ENCODE data around the gene ITPRIP. TPM values are rescaled to one million over a fixed set of nuclear protein-coding genes. Genes with fewer than 3 reads are reported as not detected.

The ITPRIP gene
- total RNA-seq, 1 donor from 2014 or later: 1.6 TPM

DNA sequence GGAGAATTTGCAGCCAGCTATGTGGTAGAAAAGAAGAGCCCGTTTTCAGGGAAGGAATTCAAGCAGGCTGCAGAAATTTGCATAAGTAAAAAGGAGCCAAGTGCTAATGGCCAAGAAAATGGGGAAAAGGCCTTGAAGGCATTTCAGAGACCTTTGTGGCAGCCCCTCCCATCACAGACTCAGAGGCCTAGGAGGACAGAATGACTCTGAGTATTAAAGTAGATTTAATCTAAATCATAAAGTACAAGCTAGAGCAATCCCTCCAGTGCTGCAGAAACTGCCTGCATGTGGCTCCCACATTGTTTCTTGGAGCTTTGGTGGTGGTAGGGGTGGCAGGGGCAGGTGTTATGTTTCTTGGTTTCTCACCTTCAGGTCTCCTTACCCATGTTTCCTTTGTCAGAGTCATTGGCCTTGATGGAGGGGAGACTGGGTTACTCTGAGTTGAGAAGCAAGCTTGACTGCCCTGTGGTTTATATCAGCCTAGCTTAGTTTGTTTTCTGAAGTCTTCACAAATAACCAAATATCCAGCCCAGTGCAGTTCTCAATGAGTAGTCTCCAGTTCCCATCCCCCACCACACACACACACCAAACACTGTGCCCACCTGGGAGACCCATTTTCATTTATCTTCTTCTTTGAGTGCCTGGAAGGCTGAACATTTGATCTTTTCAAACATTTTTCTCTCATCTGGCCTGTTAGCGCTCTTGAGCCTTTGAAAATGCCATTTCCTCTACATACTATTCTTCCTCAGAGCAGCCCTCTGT is 34.5 kb downstream of the ITPRIP start:
- TF ChIP-seq, protein P1, sequence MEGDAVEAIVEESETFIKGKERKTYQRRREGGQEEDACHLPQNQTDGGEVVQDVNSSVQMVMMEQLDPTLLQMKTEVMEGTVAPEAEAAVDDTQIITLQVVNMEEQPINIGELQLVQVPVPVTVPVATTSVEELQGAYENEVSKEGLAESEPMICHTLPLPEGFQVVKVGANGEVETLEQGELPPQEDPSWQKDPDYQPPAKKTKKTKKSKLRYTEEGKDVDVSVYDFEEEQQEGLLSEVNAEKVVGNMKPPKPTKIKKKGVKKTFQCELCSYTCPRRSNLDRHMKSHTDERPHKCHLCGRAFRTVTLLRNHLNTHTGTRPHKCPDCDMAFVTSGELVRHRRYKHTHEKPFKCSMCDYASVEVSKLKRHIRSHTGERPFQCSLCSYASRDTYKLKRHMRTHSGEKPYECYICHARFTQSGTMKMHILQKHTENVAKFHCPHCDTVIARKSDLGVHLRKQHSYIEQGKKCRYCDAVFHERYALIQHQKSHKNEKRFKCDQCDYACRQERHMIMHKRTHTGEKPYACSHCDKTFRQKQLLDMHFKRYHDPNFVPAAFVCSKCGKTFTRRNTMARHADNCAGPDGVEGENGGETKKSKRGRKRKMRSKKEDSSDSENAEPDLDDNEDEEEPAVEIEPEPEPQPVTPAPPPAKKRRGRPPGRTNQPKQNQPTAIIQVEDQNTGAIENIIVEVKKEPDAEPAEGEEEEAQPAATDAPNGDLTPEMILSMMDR (IDR thresholded peaks at IDR 0.05): no peak
- no peak for TF ChIP-seq EZH2phosphoT487 (IDR thresholded peaks at IDR 0.05)
- TF ChIP-seq EZH2 (IDR thresholded peaks at IDR 0.05): no peak
- no peaks in the 10 kb centered on the region for H3K79me2 ChIP-seq (ENCODE audit: low read depth)

DNA sequence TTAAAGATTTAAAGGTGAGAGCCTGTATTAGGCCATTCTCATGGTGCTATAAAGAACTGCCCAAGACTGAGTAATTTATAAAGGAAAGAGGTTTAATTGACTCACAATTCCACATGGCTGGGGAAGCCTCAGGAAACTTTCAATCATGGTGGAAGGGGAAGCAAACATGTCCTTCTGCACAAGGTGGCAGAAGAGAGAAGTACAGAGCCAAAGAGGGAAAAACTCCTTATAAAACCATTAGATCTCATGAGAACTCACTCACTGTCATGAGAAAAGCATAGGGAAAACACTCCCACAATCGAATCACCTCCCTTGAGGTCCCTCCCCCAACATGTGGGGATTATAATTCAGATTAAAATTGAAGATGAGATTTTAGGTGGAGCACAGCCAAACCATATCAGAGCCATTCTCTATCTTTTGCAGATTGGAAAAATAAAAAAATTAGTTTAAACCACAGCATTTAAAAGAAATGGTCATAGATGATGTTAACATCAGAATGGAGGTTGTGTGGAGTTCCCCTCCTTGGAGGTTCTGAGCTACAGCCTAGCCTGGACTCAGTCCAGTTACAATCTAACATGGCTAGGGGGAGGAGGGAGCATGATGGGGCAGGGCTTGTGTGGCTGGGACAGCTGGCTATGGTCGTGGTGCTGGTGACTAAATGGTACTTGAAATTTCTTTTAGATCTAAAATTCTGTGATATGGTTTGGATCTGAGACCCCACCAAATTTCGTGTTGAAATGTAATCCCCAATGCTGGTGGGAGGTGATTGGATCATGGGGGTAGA is 36.2 kb downstream of the ITPRIP start:
- Histone ChIP-seq H3K27ac (no peak overlapping the region), H3K9me3 (ENCODE audit: low read depth) (no peaks in the 10 kb centered on the region), H3K79me2 (ENCODE audit: low read depth) (no peaks in the 10 kb centered on the region), H3F3A (ENCODE audit: low read depth) (no peaks in the 10 kb centered on the region), H2AFZ (replicated peaks) (no peak overlapping the region), H3K9ac (no peak overlapping the region), H3K4me3 (no peak overlapping the region), H4K20me1 (ENCODE audit: low read depth) (no peaks in the 10 kb centered on the region), H3K36me3 (no peaks in the 10 kb centered on the region), H3K4me1 (peaks cover 8% of the 10 kb centered on the region), H3K27me3 (no peaks in the 10 kb centered on the region), H3K4me2 (no peak overlapping the region)
- DNase-seq (ENCODE audit: low spot score): no peak
- Mint-ChIP-seq H3K4me3 (no peak overlapping the region), H3K9me3 (peaks cover 16% of the 10 kb centered on the region), H3K36me3 (no peaks in the 10 kb centered on the region), H3K27ac (no peak overlapping the region), H3K4me1 (peaks cover 44% of the 10 kb centered on the region), H3K27me3 (ENCODE audit: insufficient read depth, low read depth) (peaks cover 2% of the 10 kb centered on the region)
- TF ChIP-seq, protein P1 (IDR thresholded peaks at IDR 0.05): no peak
- TF ChIP-seq EZH2phosphoT487 (IDR thresholded peaks at IDR 0.05) (no peak), EZH2 (IDR thresholded peaks at IDR 0.05) (no peak)

More for the DNA sequence above, 34.5 kb downstream of the ITPRIP start:
- no peak overlapping the region for H3K27ac Mint-ChIP-seq
- H4K20me1 ChIP-seq (ENCODE audit: low read depth): no peaks in the 10 kb centered on the region
- peaks cover 53% of the 10 kb centered on the region for H3K4me1 Mint-ChIP-seq
- H3K9me3 ChIP-seq (ENCODE audit: low read depth): no peaks in the 10 kb centered on the region
- DNase-seq (ENCODE audit: low spot score): no peak
- H3K27me3 Mint-ChIP-seq (ENCODE audit: insufficient read depth, low read depth): peaks cover 2% of the 10 kb centered on the region
- H3K27me3 ChIP-seq: no peaks in the 10 kb centered on the region
- no peak overlapping the region for H3K9ac ChIP-seq
- H3F3A ChIP-seq (ENCODE audit: low read depth): no peaks in the 10 kb centered on the region
- no peak overlapping the region for H3K4me2 ChIP-seq
- H2AFZ ChIP-seq (replicated peaks): no peak overlapping the region
- no peak overlapping the region for H3K27ac ChIP-seq
- H3K36me3 Mint-ChIP-seq: peaks cover 5% of the 10 kb centered on the region
- peaks cover 16% of the 10 kb centered on the region for H3K9me3 Mint-ChIP-seq
- H3K4me3 Mint-ChIP-seq: no peak overlapping the region
- H3K36me3 ChIP-seq: no peaks in the 10 kb centered on the region
- peaks cover 10% of the 10 kb centered on the region for H3K4me1 ChIP-seq
- H3K4me3 ChIP-seq: no peak overlapping the region

DNA sequence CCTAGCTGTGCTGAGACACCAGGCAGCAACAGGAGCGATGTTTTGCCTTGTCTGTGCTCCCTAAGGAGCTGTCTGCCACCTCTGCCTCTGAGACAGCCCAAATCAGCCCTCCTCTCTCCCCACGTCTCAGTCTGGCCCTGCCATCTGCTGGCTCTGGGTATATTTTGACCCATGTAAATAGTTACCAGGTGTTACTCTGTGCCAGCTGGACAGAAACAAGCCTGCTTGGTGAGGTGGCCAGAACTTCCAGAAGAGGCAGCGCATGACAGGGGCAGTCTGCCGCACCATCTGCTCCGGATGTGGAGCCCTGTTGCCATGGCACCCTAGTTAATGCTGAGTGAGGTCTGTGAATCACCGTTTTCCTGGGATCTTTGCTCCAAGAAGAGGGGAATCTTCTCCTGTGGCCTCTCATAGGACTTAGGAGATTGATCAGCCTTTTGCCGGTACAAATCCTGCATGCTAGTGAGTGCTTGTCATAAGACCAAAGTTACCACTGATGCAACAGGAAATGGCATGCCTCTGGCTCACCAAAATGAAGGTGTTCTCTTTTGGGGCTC is 37.5 kb downstream of the ITPRIP start:
- no peak overlapping the region for H3K4me2 ChIP-seq
- peaks cover 33% of the 10 kb centered on the region for H3K4me1 Mint-ChIP-seq
- H3K36me3 Mint-ChIP-seq: no peaks in the 10 kb centered on the region
- H3K27me3 ChIP-seq: no peaks in the 10 kb centered on the region
- H3K9me3 ChIP-seq (ENCODE audit: low read depth): no peaks in the 10 kb centered on the region
- no peaks in the 10 kb centered on the region for H3K79me2 ChIP-seq (ENCODE audit: low read depth)
- no peak overlapping the region for H3K4me3 Mint-ChIP-seq
- H2AFZ ChIP-seq (replicated peaks): no peak overlapping the region
- peak overlapping the region; percentile 54 for H3K27ac Mint-ChIP-seq
- no peak for TF ChIP-seq EZH2 (IDR thresholded peaks at IDR 0.05)
- TF ChIP-seq, protein P1 (IDR thresholded peaks at IDR 0.05): no peak
- TF ChIP-seq EZH2phosphoT487 (IDR thresholded peaks at IDR 0.05): no peak
- H4K20me1 ChIP-seq (ENCODE audit: low read depth): no peaks in the 10 kb centered on the region
- no peaks in the 10 kb centered on the region for H3K36me3 ChIP-seq
- peaks cover 16% of the 10 kb centered on the region for H3K9me3 Mint-ChIP-seq
- peaks cover 4% of the 10 kb centered on the region for H3K27me3 Mint-ChIP-seq (ENCODE audit: insufficient read depth, low read depth)
- no peaks in the 10 kb centered on the region for H3F3A ChIP-seq (ENCODE audit: low read depth)
- H3K27ac ChIP-seq: no peak overlapping the region
- no peaks in the 10 kb centered on the region for H3K4me1 ChIP-seq
- DNase-seq (ENCODE audit: low spot score): no peak
- H3K4me3 ChIP-seq: no peak overlapping the region
- H3K9ac ChIP-seq: no peak overlapping the region

All from neural progenitor cell (in vitro differentiated cells).